Measurements from ENCODE around the gene ERVH48-1. TPM values are rescaled to one million over a fixed set of nuclear protein-coding genes. Genes with fewer than 3 reads are reported as not detected.
"Not testable (repeated sequence)": the region's sequence is repeated elsewhere in the genome, so short reads cannot be mapped to it uniquely, and the experiment has no call there.

Gene ERVH48-1
- total RNA-seq, 1 experiment from 2014 or later = 14.7 TPM

DNA sequence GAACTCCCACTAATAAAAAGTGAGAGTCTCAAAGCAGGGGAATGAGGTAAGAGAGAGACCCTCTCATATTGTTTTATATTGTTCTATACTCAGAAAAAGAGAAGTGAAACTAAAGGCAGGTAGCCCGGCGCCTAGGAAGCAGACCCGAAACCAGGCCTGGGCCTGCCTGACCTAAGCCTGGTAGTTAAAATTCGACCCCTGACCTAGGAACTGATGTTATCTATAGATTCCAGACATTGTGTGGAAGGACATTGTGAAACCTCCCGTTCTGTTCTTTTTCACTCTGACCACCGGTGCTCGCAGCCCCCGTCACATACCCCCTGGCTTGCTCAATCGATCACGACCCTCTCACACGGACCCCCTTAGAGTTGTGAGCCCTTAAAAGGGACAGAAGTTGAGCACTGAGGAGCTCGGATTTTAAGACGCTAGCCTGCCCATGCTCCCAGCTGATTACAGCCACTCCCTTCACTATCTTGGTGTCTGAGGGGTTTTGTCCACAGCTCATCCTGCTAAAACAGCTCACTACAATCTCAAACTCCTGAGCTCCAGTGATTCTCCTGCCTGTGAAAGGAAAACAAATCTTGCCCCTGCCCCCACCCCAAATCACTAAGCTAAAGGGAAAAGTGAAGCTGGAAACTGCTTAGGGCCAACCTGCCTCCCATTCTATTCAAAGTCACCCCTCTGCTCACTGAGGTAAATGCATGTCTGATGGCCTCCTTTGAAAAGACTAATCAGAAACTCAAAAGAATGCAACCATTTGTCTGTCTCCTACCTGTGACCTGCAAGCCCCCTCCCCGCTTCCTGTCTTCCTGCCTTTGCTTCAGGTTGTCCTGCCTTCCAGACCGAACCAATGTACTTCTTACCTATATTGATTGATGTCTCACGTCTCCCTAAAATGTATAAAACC is 11.9 kb upstream of the ERVH48-1 start:
- H3K4me3 Mint-ChIP-seq = not testable (repeated sequence)
- peak; percentile 63 for ATAC-seq
- H3K27ac Mint-ChIP-seq = peak overlapping the region; percentile 94

DNA sequence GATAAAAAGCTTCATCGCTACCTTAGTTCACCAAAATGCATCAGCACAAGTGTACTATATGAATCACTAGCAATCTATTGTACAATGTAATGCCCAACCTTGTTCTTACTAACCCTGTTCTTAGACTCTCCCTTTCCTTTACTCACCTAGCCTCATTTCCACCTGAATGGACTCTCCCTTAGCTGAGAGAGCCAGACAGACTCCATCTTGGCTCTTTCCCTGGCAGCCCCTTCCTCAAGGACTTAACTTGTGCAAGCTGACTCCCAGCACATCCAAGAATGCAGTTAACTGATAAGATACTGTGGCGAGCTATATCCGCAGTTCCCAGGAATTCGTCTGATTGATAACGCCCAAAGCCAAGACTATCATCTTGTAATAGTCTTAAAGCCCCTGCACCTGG is 10.9 kb upstream of the ERVH48-1 start:
- H3K27me3 Mint-ChIP-seq (ENCODE audit: low read depth); CTCF ChIA-PET; ATAC-seq: not testable (repeated sequence)

More for the DNA sequence above, 11.9 kb upstream of the ERVH48-1 start:
- H3K27me3 Mint-ChIP-seq (ENCODE audit: low read depth); H3K9me3 Mint-ChIP-seq; DNase-seq (ENCODE audit: low spot score); H3K36me3 Mint-ChIP-seq: not testable (repeated sequence)
- ChIA-PET POLR2A (interaction anchor here (0.7 kb wide), 1 partner anchor 21 kb away, joined by 3 read pairs; no protein-coding TSS in a partner anchor), CTCF (interaction anchor here (1.3 kb wide), 1 partner anchor 55 kb away, joined by 3 read pairs; no protein-coding TSS in a partner anchor)
- TF ChIP-seq, protein P1, sequence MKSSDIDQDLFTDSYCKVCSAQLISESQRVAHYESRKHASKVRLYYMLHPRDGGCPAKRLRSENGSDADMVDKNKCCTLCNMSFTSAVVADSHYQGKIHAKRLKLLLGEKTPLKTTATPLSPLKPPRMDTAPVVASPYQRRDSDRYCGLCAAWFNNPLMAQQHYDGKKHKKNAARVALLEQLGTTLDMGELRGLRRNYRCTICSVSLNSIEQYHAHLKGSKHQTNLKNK (CRISPR knock-in tag; IDR thresholded peaks at IDR 0.05) = 0 out of 2 replicates have a peak, but pooled peaks have one; percentile 16
- H3K4me1 Mint-ChIP-seq = peaks cover 58% of the 10 kb centered on the region

DNA sequence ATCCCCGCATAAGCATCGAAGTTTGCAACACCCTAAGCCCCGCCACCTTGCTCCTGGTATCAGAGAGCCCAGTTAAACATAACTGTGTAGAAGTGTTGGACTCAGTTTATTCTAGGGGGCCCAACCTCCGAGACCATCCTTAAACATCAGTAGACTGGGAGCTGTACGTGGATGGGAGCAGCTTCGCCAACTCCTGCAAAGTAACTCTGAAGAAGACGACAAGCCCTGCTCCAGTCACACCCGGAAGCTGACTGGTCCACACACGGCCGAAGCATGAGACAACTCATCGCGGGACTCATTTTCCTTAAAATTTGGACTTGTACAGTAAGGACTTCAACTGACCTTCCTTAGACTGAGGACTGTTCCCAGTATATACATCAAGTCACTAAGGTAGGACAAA is 8.5 kb upstream of the ERVH48-1 start:
- H3K36me3 Mint-ChIP-seq; ATAC-seq; H3K27me3 Mint-ChIP-seq (ENCODE audit: low read depth); H3K4me3 Mint-ChIP-seq; DNase-seq (ENCODE audit: low spot score); H3K9me3 Mint-ChIP-seq: not testable (repeated sequence)
- ChIA-PET CTCF (interaction anchor here (0.6 kb wide), 1 partner anchor 33 kb away, joined by 3 read pairs; no protein-coding TSS in a partner anchor), POLR2A (interaction anchor here (1.6 kb wide), 1 partner anchor 25 kb away, joined by 9 read pairs; no protein-coding TSS in a partner anchor)
- peak overlapping the region; percentile 68; the same call in 1 of the 2 replicates for H3K27ac Mint-ChIP-seq
- H3K4me1 Mint-ChIP-seq = peaks cover 62% of the 10 kb centered on the region

More for the DNA sequence above, 10.9 kb upstream of the ERVH48-1 start:
- H3K4me3 Mint-ChIP-seq; POLR2A ChIA-PET; H3K9me3 Mint-ChIP-seq; H3K36me3 Mint-ChIP-seq; DNase-seq (ENCODE audit: low spot score): not testable (repeated sequence)
- peaks cover 60% of the 10 kb centered on the region for H3K4me1 Mint-ChIP-seq
- H3K27ac Mint-ChIP-seq = peak overlapping the region; percentile 87

- ChIA-PET CTCF (interaction anchor here (0.6 kb wide), 1 partner anchor 34 kb away, joined by 3 read pairs; no protein-coding TSS in a partner anchor), POLR2A (interaction anchor here (1.6 kb wide), 1 partner anchor 25 kb away, joined by 9 read pairs; no protein-coding TSS in a partner anchor)
- not testable (repeated sequence) for H3K36me3 Mint-ChIP-seq; H3K9me3 Mint-ChIP-seq; H3K4me3 Mint-ChIP-seq; DNase-seq (ENCODE audit: low spot score); ATAC-seq; H3K27me3 Mint-ChIP-seq (ENCODE audit: low read depth)
- H3K4me1 Mint-ChIP-seq = peaks cover 61% of the 10 kb centered on the region
- peak overlapping the region; percentile 86 for H3K27ac Mint-ChIP-seq
Measured at GRCh38 chr21:42933137-42933970, 7.9 kb upstream of the ERVH48-1 start.

GRCh38 chr21:42932378-42933136 is 7.1 kb upstream of the ERVH48-1 start:
- H3K36me3 Mint-ChIP-seq; POLR2A ChIA-PET; H3K27me3 Mint-ChIP-seq (ENCODE audit: low read depth); H3K9me3 Mint-ChIP-seq; CTCF ChIA-PET; DNase-seq (ENCODE audit: low spot score); H3K4me3 Mint-ChIP-seq; ATAC-seq: not testable (repeated sequence)
- Mint-ChIP-seq H3K4me1 (peaks cover 59% of the 10 kb centered on the region), H3K27ac (peak overlapping the region; percentile 86)

DNA sequence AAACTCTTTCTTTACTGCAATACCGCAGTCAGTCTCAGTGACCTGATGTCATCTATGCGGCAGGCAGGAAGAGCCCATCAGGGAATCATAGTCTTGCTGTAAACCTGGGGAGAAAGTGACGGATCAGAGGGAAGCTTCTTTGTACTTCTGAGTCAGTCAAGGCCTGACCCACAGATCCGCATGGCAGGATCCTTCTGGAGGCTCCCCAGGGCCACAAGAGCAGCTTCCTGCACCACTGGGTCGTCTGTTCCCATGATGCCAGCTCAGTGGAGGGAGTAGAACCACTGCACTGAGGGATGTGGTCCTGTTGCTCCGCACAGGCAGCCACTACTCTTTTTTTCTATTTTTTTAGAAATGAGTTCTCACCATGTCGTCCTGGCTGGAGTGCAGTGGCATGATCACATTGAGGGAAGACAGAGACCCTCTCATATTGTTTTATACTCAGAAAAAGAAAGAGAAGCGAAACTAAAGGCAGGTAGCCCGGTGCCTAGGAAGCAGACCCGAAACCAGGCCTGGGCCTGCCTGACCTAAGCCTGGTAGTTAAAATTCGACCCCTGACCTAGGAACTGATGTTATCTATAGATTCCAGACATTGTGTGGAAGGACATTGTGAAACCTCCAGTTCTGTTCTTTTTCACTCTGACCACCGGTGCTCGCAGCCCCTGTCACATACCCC is 6.3 kb upstream of the ERVH48-1 start:
- no peak overlapping the region for H3K4me3 Mint-ChIP-seq
- ChIA-PET CTCF (no interaction called here), POLR2A (no interaction called here)
- H3K4me1 Mint-ChIP-seq = peaks cover 58% of the 10 kb centered on the region
- ATAC-seq (no peak), DNase-seq (ENCODE audit: low spot score) (no peak)
- no peaks in the 10 kb centered on the region for H3K9me3 Mint-ChIP-seq
- peak overlapping the region; percentile 93 for H3K27ac Mint-ChIP-seq
- no peaks in the 10 kb centered on the region for H3K36me3 Mint-ChIP-seq
- H3K27me3 Mint-ChIP-seq (ENCODE audit: low read depth) = no peaks in the 10 kb centered on the region
- TF ChIP-seq USF2 (CRISPR knock-in tag; IDR thresholded peaks at IDR 0.05) (no peak), ESRRA (CRISPR knock-in tag; IDR thresholded peaks at IDR 0.05; ENCODE audit: borderline replicate concordance) (no peak), ATF1 (CRISPR knock-in tag; IDR thresholded peaks at IDR 0.05) (no peak), SMAD4 (CRISPR knock-in tag; IDR thresholded peaks at IDR 0.05) (no peak)
- TF ChIP-seq, protein P2, sequence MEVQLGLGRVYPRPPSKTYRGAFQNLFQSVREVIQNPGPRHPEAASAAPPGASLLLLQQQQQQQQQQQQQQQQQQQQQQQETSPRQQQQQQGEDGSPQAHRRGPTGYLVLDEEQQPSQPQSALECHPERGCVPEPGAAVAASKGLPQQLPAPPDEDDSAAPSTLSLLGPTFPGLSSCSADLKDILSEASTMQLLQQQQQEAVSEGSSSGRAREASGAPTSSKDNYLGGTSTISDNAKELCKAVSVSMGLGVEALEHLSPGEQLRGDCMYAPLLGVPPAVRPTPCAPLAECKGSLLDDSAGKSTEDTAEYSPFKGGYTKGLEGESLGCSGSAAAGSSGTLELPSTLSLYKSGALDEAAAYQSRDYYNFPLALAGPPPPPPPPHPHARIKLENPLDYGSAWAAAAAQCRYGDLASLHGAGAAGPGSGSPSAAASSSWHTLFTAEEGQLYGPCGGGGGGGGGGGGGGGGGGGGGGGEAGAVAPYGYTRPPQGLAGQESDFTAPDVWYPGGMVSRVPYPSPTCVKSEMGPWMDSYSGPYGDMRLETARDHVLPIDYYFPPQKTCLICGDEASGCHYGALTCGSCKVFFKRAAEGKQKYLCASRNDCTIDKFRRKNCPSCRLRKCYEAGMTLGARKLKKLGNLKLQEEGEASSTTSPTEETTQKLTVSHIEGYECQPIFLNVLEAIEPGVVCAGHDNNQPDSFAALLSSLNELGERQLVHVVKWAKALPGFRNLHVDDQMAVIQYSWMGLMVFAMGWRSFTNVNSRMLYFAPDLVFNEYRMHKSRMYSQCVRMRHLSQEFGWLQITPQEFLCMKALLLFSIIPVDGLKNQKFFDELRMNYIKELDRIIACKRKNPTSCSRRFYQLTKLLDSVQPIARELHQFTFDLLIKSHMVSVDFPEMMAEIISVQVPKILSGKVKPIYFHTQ (CRISPR knock-in tag; IDR thresholded peaks at IDR 0.05) = no peak
- TF ChIP-seq, protein P3, sequence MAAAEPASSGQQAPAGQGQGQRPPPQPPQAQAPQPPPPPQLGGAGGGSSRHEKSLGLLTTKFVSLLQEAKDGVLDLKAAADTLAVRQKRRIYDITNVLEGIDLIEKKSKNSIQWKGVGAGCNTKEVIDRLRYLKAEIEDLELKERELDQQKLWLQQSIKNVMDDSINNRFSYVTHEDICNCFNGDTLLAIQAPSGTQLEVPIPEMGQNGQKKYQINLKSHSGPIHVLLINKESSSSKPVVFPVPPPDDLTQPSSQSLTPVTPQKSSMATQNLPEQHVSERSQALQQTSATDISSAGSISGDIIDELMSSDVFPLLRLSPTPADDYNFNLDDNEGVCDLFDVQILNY (CRISPR knock-in tag; IDR thresholded peaks at IDR 0.05) = no peak
- TF ChIP-seq, protein P4, sequence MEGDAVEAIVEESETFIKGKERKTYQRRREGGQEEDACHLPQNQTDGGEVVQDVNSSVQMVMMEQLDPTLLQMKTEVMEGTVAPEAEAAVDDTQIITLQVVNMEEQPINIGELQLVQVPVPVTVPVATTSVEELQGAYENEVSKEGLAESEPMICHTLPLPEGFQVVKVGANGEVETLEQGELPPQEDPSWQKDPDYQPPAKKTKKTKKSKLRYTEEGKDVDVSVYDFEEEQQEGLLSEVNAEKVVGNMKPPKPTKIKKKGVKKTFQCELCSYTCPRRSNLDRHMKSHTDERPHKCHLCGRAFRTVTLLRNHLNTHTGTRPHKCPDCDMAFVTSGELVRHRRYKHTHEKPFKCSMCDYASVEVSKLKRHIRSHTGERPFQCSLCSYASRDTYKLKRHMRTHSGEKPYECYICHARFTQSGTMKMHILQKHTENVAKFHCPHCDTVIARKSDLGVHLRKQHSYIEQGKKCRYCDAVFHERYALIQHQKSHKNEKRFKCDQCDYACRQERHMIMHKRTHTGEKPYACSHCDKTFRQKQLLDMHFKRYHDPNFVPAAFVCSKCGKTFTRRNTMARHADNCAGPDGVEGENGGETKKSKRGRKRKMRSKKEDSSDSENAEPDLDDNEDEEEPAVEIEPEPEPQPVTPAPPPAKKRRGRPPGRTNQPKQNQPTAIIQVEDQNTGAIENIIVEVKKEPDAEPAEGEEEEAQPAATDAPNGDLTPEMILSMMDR (IDR thresholded peaks at IDR 0.05) = no peak

Measured in WTC11 (cell line).